CD4-positive, alpha-beta T cell treated with Interleukin-4 for 4 hours (primary cell): Measurements from ENCODE around the gene ECE1.
A peak's percentile ranks its signal among the peaks of the same experiment; 100 is the strongest.
"Not testable (repeated sequence)": the region's sequence is repeated elsewhere in the genome, so short reads cannot be mapped to it uniquely, and the experiment has no call there.

ENCODE experiments used
- DNase-seq: peaks from one replicate; pipeline ENCODE4 v3.0.0-alpha.2; 2020

Gene ECE1

GRCh38 chr1:21290546-21290944, 282 bp upstream of the ECE1 start:
- DNase-seq = peak; percentile 19

DNA sequence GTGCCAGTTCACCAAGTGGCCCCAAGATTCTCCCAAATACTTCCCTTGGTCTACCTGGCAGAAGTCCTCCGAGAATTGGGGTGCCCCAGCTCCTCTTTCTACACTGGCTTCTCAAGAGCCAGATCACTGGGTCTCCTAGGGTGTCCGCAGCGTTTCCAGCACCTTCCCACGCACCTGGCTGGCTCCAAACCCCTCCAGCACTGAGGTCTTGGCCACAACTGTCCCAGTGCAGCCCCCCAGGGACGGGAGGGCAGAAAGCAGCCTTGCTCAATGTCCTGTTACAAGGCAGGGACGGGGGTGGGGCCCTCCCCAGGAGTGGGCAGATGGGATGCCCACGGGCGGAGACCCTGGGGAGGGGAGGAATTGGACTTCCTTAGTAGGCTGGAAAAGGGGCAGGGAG, 1.1 kb downstream of the ECE1 start:
- no peak for DNase-seq

GRCh38 chr1:21287905-21288514, 2.3 kb downstream of the ECE1 start:
- DNase-seq = no peak

DNA sequence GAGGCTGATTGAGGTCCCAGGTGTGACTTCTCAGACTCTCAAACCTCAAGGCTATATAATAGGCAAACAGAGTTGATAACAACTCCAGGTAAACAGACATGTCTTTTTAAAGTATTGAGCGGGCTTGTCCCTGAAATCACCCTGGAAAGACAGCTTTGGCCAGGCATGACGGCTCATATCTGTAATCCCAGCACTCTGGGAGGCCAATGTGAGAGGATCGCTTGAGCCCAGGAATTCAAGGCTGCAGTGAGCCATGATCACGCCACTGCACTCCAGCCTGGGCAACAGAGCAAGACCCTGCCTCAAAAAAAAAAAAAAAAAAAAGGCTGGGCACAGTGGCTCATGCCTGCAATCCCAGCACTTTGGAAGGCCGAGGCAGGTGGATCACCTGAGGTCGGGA, 4.9 kb downstream of the ECE1 start:
- not testable (repeated sequence) for DNase-seq

GRCh38 chr1:21285055-21285372, 5.2 kb downstream of the ECE1 start:
- no peak for DNase-seq

DNA sequence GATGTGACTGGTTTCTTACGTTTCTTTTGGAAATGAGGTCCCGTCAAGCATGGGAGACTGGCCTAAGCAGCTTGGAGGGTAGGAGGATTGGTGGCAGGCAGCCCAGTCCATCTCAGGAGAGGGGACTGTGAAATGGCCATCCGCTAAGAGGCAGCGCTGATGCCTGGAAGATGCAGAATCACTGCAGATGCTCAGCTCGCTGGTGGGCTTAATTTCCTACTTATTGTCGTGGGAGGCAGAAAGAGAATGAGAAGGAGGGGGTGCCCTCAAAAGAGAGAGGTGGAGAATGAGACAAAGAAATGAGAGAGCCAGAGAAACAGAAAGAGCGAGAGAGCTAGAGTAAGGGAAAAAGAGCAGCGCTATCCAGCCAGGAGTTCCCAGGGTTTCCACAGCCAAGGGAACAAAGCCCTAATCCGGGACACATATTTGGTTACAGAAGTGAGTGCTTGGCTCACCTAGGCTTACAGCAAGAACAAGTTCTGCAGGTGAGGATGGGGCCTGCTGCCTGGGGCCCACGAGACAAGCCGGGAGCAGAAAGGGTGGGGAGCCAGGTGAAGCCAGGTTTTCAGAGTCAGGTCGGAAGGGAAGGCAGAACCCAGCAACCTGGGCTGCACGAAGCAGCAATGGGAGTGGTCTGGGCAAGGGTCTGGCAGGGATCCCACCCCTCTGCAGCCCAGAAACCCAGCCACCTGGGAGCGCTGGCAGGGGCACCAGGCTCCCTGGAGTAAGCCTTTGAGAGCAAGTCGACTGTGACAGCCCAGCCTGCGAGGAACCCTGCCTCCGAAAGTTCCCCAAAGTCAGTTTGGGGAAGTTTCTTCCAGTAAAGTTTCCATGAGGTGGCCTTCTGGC, 5.8 kb downstream of the ECE1 start:
- DNase-seq = no peak

GRCh38 chr1:21283524-21283923, 6.7 kb downstream of the ECE1 start:
- DNase-seq = no peak

DNA sequence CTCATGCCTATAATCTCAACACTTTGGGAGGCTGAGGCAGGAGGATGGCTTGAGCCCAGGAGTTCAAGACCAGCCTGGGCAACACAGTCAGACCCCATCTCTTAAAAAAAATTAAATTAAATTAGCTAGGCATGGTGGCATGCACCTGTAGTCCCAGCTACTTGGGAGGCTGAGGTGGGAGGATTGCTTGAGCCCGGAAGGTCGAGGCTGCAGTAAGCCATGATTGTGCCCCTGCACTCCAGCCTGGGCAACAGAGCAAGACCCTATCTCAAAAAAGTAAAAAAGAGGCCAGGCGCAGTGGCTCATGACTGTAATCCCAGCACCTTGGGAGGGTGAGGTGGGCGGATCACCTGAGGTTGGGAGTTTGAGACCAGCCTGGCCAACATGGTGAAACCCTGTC, 8.2 kb downstream of the ECE1 start:
- DNase-seq = not testable (repeated sequence)

DNA sequence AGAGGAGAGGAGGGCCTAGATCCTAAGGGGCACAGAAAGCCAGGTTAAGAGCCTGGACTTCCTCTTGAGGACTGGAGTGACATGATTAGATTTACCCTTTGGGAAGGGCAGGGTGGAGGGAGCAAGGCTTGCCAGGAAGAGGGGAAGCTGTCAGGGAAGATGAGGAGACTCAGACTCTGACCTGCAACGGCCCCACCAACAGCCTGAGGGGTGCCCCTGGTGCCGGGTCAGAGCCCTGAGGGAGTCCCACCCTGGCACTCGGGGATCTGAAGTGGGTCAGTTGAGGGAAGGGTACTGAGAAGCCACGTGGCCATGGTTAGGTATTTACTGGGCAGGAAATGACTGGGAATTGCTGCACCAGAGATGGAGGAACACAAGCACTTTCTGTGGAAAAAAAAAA, 9.8 kb downstream of the ECE1 start:
- no peak for DNase-seq

DNA sequence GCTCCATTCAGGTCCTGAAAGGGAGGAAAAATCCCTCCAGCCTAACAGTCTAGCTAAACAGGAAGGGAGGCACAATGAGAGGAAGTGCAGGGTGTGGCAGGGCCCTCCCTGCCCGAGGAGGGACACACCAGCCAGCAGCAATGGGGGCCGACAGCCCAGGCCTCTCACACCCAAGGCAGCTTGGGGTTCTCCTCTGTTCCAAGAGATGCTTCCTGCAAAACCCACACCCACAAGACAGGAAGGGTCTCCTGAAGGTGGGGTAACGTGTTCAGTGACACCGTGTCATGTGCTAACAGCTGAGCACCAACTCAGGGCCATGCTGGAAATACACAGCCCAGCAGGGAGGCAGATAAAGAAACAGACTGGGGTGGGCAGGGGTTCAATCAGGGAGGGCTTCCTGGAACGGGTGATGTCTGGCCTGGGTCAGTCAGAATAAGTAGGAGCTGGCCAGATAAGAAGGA, 10.2 kb downstream of the ECE1 start:
- peak; percentile 36 for DNase-seq

GRCh38 chr1:21278860-21279845, 11.1 kb downstream of the ECE1 start:
- DNase-seq = no peak

GRCh38 chr1:21278208-21278859, 11.9 kb downstream of the ECE1 start:
- DNase-seq = no peak

DNA sequence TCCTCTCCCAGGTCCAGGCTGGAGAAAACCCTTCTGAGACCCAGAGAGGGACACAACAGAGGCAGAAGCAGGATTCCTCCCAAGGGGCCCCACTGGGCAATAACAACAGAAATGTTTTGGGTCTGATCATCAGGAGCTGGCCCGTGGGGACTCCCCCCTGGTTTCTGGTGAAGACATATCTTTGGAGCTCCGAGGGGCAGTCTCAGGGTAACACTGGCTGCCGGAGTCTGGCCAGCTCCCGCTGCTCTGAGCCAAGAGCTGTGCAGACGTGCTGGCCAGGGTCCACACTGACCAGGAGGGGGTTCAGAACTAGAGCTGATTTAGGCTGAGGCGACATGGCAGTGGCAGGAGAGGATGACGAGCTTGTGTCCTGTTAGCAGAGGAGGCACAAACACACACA, 13.1 kb downstream of the ECE1 start:
- no peak for DNase-seq

DNA sequence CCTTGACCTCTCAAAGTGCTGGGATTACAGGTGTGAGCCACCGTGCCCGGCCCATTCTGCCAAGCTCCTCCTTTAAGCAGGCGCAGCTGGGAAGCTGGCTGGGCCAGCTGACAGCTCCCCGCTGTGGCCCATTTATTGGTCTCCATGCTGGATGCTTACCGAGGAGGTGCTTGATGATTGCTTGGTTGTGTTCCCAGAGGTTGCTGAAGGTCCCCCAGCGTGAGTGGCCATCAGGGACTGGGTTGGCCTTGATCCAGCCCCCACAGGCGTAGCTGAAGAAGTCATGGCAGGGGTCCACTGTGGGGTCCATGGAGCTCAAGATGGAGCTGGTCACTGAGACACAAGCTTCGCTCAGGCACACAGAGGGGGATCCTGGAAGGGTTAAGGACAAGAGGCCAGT, 17.7 kb downstream of the ECE1 start:
- DNase-seq = no peak

DNA sequence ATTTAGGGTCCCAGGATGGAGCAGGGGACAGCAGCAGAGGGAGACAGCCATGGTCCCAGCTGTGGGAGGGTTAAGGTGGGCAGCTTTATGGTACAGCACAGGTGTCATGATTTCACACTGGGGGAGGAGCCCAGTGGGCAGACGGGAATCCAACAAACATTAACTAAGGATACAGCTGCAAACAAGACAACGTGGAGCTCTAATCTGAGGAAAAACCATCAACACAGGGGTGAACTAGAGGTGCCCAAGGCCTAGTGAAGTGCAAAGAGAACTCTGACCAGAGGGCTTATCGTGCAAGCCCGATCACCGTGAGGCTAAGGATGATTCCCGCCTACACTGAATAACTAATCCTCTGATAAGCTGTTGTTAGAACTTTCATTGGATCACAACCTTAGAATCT, 18.7 kb downstream of the ECE1 start:
- DNase-seq = no peak

- DNase-seq = peak; percentile 81
Measured at GRCh38 chr1:21270086-21270689, 20.1 kb downstream of the ECE1 start.

DNA sequence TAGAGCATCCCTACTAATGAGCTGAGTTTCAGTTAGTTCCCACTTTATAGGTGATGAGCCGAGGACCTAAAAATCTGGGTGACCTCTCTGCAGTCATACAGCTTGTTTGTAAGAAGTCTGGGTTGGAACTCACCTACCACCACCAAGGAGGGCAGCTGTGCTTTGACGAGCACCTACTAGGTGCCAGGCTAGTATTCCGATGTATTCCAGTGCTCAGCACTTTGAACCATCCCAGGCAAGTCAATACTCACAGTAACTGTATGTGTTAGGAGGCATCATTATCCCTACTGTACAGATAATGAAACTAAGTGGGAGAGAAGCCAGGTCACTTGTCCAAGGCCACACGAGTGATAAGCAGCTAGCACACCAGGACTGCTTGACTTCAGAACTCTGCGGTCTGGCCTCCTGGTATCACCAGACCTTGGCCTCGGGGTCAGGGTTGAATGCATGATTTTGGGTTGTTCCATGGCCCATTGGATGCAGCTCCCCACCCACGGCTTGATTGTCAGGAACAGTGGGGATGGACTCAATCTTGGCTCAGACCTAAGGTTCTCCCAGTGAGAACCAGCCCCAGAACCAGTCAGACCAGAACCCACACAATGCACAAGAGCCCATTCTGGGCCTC, 20.7 kb downstream of the ECE1 start:
- no peak for DNase-seq

- no peak for DNase-seq
Measured at GRCh38 chr1:21268281-21269239, 21.7 kb downstream of the ECE1 start.

- DNase-seq = no peak
Measured at GRCh38 chr1:21267191-21268077, 22.8 kb downstream of the ECE1 start.
